ENCODE measurements around the gene NLRP8.
"Not testable (repeated sequence)": the region's sequence is repeated elsewhere in the genome, so short reads cannot be mapped to it uniquely, and the experiment has no call there.

NLRP8 gene

DNA sequence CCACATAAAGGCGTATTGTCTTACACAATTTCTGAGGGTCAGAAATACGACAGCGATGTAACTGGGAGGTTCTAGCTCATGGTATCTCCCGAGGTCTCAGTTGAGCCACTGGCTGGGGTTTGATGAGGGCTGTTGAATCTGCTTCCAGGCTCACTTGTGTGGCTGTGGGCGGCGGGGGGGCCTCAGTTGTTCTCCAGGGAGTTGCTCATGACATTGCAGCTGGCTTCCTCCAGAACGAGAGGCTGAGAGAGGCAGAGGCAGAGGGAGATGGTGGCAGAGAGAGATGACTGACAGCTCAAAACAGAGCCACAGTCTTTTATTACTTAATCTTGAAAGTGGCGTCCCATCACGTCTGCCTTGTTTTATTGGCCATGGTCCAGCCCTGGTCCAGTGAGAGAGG is 32.8 kb downstream of the NLRP8 start:
- DNase-seq, result no peak

GRCh38 chr19:55985254-55985653 is 37.6 kb downstream of the NLRP8 start:
- no peak for DNase-seq

DNA sequence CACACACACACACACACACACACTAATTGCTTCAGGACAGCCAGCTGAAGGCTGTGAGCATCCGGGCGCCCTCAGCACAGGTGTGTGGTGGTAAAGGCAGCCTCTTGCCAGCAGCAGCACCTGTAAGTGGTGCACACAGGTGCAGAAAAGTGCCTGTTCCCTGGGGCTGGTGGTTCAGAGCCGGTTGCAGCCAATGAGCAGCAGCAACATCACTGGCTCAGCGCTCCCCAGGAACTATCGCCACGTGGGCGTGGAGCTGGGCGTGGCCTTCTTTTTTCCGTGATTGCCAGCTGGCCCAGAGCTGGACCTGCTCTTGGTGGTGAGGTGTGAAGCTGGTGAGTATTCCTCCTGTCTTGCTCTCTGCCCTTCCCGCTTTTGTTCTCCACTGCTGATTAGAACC is 38.9 kb downstream of the NLRP8 start, which contains the start of gene NLRP5:
TSS of gene NLRP5 (plus strand) at position 289 of the 400 bp plus-strand sequence.
- DNase-seq, result no peak

DNA sequence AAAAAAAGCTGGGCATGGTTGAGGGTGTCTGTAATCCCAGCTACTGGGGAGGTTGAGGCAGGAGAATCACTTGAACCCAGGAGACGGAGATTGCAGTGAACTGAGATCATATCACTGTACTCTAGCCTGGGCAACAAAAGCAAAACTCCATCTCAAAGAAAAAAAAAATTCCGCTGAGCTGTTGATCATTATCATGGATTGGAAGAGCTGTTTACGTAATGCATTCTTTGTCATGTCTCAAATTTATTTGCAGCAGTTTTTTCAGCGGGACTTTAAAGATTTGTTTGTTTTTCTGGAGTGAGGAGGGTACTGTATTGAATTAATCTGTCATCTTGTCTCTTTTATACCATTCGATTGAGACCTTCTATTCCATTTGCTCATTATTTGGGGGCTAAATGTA is 43.2 kb downstream of the NLRP8 start:
- no peak for DNase-seq

GRCh38 chr19:55993492-55993891 is 45.9 kb downstream of the NLRP8 start:
- no peak for DNase-seq

- no peak for DNase-seq
These were observed 67.1 kb downstream of the NLRP8 start for GRCh38 chr19:56014765-56015164.

- DNase-seq, result no peak
These were observed 68.1 kb downstream of the NLRP8 start for GRCh38 chr19:56015756-56016155.

DNA sequence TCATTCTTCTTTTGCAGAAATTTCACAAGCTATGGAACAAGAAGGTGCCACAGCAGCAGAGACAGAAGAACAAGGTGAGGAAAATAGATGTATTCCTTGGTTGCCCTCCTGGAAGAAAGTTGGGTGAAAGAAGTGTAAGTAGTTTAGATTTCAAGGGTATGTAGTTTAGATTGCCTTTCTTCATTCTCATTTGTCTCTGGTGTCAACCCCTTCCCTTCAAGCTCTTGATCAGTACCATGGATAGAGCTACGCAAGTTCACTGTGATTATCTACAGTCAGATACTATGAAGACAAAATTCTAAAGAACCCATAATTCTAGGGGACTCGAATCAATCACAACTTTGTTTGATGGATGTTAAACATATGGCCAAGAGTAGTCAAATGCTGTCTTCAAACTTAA is 71.7 kb downstream of the NLRP8 start:
- not testable (repeated sequence) for DNase-seq

DNA sequence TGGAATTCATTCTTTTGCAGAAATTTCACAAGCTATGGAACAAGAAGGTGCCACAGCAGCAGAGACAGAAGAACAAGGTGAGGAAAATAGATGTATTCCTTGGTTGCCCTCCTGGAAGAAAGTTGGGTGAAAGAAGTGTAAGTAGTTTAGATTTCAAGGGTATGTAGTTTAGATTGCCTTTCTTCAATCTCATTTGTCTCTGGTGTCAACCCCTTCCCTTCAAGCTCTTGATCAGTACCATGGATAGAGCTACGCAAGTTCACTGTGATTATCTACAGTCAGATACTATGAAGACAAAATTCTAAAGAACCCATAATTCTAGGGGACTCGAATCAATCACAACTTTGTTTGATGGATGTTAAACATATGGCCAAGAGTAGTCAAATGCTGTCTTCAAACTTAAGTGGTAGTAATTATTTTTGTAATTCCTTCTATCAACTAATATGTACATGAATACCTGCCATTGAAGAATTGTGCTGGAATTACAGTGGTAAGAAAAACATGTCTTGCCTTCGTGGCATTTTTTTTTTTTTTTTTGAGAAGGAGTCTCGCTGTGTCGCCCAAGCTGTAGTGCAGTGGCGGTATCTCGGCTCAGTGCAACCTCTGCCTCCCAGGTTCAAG is 72.8 kb downstream of the NLRP8 start:
- not testable (repeated sequence) for DNase-seq

DNA sequence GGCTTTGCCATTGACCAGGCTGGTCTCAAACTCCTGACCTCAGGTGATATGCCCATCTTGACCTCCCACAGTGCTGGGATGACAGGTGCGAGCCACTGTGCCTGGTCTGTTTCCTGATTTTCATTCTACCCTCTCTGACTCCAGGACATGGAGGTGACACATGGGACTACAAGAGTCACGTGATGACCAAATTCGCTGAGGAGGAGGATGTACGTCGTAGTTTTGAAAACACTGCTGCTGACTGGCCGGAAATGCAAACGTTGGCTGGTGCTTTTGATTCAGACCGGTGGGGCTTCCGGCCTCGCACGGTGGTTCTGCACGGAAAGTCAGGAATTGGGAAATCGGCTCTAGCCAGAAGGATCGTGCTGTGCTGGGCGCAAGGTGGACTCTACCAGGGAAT is 79.1 kb downstream of the NLRP8 start:
- DNase-seq, result no peak

Measured in NCI-H1092 (cell line).